Hematopoietic multipotent progenitor cell (in vitro differentiated cells): Measurements from ENCODE around the gene E4F1. TPM values are rescaled to one million over a fixed set of nuclear protein-coding genes. Genes with fewer than 3 reads are reported as not detected.
A peak's percentile ranks its signal among the peaks of the same experiment; 100 is the strongest.
"Not testable (repeated sequence)": the region's sequence is repeated elsewhere in the genome, so short reads cannot be mapped to it uniquely, and the experiment has no call there.

Source experiments
- DNase-seq, 3 donors: peaks; one replicate each; pipeline ENCODE4 v3.0.0-alpha.2; 2011 to 2015; ENCODE audit warnings: low read depth in 2 of 3, low spot score in 2 of 3
- total RNA-seq: library from RNA; depleted of rRNA; stranded (reverse); fragments of >200 nt; gene quantifications from one replicate; pipeline ENCODE4 v1.2.3, GENCODE V29; 2012

E4F1 gene
- total RNA-seq, 1 donor = 52.0 TPM

DNA sequence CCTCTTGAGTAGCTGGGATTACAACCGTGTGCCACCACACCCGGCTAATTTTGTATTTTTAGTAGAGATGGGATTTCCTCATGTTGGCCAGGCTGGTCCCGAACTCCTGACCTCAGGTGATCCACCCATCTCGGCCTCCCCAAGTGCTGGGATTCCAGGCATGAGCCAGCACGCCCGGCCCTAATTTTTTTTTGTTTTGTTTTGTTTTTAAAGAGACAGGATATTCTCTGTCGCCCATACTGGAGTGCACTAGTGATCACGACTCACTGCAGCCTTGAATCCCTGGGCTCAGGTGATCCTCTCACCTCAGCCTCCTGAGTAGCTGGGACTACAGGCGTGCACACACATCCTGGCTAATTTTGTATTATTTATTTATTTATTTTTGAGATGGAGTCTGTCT lies 16.9 kb downstream of the E4F1 start:
- not testable (repeated sequence) for DNase-seq

DNA sequence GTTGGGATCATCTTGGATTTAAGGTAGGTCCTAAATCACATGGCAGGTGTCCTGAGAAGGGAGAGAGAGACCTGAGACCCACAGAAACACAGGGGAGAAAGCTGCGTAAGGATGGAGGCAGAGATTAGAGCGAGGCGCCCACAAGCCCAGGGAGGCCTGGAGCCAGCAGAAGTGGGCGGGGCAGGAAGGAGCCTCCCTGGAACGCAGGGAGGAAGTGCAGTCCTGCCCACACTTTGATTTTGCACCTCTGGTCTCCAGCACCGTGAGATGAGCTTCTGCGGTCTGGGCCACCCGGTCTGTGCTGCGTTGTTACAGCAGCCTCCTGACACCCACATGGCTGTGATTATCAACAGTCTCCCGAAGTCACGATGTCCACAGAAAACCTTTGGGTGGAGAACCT lies 19.2 kb downstream of the E4F1 start:
- DNase-seq = no peak

DNA sequence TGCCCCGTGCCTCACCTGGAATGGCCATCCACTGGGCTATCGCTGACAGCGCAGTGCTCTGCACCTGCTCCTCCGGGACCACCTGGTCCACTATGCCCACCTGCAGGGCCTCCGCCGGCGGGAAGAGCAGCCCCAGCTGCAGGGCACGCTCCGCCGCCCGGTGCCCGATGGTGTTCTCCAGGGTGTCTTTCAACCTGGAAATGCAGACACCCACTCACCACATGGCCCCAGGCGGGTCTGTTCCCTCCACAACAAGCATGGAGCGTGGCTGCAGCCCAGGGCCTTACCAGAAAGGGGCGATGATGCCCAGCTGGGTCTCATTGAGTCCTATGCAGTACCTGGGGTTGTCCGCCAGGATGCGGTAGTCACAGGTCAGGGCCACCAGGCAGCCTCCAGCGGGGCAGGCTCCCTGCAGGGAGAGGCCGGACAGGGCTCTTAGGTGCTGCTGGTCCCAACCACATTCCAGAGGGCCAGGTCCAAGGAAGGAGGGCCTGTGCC lies 19.7 kb downstream of the E4F1 start:
- no peak for DNase-seq

- DNase-seq = no peak
Observed at GRCh38 chr16:2243781-2244180, 20.4 kb downstream of the E4F1 start.

GRCh38 chr16:2244301-2244700 lies 20.9 kb downstream of the E4F1 start:
- no peak for DNase-seq

DNA sequence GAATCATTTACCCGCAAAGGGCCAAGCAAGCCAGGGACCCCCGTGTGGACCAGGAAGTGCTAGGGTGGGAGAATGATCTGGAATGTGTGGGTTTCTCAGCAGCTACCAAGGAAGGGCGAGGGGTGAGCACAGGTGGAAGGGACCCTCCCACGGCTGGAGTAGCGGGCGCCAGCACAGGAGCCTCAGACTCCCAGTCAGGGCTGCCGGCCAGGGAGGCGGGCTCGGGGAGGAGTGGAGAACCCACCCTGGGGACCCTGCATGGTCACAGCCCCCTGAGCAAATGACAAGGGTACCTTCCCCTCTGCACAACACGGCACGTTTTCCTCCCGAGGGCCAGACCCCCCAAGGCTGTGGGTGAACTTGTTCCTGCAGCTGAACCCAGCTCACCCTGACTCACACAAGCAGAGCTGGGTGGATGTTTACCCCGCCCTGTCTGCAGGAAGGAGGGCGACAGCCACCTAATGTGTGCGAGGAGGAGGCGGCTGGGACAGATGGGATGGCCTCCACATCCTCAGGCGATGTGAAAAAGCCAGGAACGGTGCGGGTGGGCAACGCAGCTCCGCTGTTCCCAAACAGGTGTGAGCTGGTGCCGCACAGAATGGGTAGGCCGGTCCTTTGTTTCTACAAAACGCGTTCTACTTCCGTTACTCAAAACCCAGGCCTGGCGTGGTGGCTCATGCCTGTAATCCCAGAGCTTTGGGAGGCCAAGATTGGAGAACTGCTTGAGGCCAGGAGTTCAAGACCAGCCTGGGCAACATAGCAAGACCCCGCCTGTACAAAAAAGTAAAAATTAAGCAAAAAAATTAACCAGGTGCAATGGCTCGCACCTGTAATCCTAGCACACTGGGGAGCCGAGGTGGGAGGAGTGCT lies 21.8 kb downstream of the E4F1 start:
- DNase-seq = no peak

GRCh38 chr16:2246301-2246885 lies 23.0 kb downstream of the E4F1 start:
- DNase-seq = no peak

DNA sequence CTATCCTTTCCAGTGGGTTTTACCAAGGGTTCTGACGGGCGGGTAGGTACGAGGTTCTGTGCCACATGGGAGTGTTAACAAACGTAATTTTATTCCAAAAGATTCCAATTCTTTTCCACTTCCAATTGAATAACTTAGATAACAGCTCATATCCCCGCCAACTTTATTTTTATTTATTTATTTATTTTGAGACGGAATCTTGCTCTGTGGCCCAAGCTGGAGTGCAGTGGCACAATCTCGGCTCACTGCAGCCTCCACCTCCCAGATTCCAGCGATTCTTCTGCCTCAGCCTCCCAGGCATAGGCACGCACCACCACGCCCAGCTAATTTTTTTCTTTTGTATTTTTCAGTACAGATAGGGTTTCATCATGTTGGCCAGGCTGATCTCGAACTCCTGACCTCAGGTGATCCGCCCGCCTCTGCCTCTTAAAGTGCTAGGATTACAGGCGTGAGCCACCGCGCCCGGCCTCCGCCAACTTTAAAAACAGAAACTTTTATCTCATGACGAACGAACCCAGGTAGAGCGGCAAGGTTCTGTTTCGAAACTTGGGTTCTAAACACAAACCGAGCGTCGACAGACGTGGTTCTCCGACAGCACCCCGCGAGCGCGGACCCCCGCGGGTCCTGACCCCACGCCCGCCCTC lies 27.4 kb downstream of the E4F1 start:
- peak; percentile 23 to 43 (median 33) for DNase-seq

DNA sequence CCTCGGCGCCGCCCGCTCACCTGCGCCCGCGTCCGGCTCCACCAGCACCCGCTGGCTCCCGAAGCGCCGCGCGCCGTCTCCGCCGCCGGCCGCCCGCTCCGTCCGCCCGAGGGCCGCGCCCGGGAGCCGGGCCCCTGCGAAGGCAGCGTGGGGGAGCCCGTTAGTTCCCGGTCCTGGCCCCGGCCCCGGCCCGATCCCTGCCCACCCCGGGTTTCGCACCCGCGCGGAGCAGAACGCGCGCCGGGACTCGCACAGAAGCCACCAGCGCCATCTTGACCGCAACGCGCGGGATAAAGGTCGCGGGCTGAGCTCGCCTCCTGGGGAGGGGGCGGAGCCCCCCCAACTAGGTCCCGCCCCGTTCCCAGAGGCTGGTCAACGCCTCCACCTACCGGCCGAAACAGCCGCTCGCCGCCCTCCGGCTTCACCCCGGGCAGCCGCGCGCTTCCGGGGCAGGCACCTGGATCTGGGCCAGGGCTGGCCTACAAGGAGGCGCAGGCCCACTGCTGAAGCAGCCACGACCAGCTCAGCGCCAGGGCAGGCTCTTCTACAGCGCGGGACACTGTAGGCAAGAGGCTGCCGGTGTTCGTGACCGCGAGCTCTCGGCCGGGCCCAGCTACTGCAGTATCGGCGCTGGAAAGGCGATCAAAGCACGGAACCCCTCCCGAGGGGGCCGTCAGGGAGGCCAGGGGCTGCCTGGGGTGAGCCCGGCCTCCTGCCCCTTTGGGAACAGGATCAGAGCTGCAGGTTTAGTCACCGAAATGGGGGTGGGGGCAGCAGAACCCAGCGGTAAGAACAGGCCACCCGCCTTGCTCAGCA lies 28.1 kb downstream of the E4F1 start, which contains the start of gene ECI1:
TSS of gene ECI1 (minus strand) at position 292 of the 816 bp plus-strand sequence. CDS start at position 271, 21 bp downstream.
- peak; percentile 62 to 90 (median 82) for DNase-seq

- no peak for DNase-seq
Observed at GRCh38 chr16:2252806-2253148, 29.4 kb downstream of the E4F1 start.

GRCh38 chr16:2253293-2253692 lies 29.9 kb downstream of the E4F1 start:
- DNase-seq = no peak

- no peak for DNase-seq
Observed at GRCh38 chr16:2256531-2257140, 33.2 kb downstream of the E4F1 start.

DNA sequence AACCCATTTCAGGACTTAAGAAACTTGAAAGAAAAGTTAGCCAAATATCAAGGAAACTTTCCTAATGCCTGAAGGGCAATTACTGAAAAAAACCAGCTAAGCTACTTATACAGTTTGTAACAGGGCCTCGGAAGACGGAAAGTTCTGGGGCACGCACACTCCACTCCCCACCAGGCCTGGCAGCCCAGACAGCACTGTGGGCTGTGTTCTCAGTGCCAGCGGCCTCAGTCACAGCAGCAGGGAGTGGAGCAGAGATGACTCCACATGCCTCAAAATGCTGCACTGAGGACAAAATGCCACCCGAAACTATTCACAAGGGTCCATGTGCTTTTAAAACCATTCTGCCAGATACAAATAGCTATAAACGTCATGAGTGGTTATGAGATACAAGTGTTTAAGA lies 34.3 kb downstream of the E4F1 start:
- no peak for DNase-seq

DNA sequence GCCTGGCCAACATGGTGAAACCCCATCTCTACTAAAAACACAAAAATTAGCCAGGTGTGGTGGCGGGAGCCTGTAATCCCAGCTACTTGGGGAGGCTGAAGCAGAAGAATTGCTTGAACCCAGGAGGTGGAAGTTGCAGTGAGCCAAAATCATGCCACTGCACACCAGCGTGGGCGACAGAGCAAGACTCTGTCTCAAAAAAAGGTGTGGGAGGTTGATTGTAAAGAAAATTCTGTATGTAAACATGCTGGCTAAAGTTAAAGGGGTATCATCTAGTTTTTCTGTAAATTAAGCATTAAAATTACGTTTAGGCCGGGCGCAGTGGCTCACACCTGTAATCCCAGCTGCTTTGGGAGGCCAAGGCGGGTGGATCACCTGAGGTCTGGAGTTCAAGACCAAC lies 35.1 kb downstream of the E4F1 start:
- not testable (repeated sequence) for DNase-seq

GRCh38 chr16:2260250-2260649 lies 36.9 kb downstream of the E4F1 start:
- DNase-seq = no peak

- DNase-seq = not testable (repeated sequence)
Observed at GRCh38 chr16:2263026-2263425, 39.6 kb downstream of the E4F1 start.

GRCh38 chr16:2266887-2267286 lies 43.5 kb downstream of the E4F1 start:
- DNase-seq = not testable (repeated sequence)

DNA sequence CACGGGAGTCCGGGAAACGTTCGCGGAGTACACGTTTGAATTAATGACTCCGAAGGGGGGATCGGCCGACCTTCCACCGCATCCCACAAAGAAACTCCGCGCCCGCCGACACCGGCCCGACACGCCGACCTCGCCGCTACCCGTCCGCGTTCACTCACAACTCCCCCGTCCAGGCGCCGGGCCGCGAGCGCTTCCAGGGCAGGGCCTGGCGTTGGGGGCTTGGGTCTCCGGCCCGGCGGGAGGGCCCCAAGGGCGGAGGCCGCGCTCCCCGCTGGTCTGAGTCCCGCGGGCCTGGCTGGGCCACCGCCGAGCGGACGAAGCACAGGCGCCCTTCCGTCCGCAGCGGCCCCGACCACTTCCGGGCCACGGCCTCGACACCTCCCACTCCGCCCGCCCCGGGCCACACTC lies 44.1 kb downstream of the E4F1 start:
- not testable (repeated sequence) for DNase-seq

DNA sequence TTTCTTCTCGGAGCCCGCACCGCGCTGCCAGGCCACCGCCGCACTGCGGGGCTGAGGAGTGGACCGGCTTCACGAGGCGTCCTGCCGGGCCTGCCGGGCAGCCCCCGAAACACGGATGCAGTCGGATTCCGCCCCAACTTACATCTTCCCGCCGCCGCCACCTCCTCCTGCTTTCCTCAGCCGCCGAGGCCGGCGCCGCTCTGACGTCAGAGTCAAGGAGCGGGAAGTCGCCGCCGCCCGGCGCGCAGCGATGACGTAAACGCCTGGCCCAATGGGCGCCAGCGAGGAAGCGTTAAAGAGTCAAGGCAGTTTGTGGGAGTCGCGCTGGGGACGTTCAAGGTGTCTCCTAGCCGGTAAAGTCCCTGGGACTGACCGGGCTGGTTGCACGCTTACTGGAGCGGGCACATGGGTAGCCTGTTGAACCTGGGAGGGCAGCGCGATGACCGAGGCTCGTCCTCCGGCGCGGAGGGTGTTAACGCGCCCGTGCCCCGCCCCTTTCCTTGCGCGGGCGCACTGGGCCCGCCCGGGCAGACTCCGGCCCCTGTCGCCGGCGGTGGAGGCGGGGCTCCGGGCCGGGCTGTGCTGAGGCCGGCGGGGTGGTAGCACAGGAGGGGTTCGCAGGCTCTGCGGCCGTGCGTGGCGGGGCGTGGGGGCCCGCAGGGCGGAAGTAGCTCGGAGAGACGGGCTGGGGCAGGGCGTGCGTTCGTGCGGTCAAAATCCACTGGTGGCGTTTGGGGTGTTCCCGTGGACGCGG lies 44.7 kb downstream of the E4F1 start, which contains the start of gene RNPS1:
TSS of gene RNPS1 (minus strand) at position 214 of the 754 bp plus-strand sequence. CDS start 3,483 bp downstream, outside the sequence.
- DNase-seq = peak; percentile 97 to 99 (median 98)
